Measurements from ENCODE around the gene TMEM270.

GRCh38 chr7:73812996-73813395 is 48.0 kb upstream of the TMEM270 start:
- TF ChIP-seq CTCF (IDR thresholded peaks at IDR 0.05) = no peak
- TF ChIP-seq EZH2phosphoT487 (IDR thresholded peaks at IDR 0.05) = no peak

Data from neural progenitor cell (in vitro differentiated cells).